Transverse colon (tissue), 4 donors: ENCODE results near the gene ZFAND2B.

ENCODE experiments used
- POLR2AphosphoS5 ChIP-seq, 3 donors: sonication (generic); formaldehyde crosslinking; IDR thresholded peaks; one replicate each; pipeline ENCODE4 v1.6.1; 2016; ENCODE audit warnings: antibody characterized with exemption in 3 of 3
- TF ChIP-seq, protein P1 (sequence below), 5 experiments: fragments of 200-600 bp in 3 of 5; fragments of 450-650 bp in 2 of 5; sonication (generic) in 3 of 5; IDR thresholded peaks; 1 replicate in 2 of 5; 2 replicates in 3 of 5; pipeline ENCODE4 v1.5.1; 2016 to 2017; ENCODE audit warnings: antibody characterized with exemption in 5 of 5, inconsistent platforms in 3 of 5, mild to moderate bottlenecking in 2 of 5, moderate library complexity in 1 of 5

DNA sequence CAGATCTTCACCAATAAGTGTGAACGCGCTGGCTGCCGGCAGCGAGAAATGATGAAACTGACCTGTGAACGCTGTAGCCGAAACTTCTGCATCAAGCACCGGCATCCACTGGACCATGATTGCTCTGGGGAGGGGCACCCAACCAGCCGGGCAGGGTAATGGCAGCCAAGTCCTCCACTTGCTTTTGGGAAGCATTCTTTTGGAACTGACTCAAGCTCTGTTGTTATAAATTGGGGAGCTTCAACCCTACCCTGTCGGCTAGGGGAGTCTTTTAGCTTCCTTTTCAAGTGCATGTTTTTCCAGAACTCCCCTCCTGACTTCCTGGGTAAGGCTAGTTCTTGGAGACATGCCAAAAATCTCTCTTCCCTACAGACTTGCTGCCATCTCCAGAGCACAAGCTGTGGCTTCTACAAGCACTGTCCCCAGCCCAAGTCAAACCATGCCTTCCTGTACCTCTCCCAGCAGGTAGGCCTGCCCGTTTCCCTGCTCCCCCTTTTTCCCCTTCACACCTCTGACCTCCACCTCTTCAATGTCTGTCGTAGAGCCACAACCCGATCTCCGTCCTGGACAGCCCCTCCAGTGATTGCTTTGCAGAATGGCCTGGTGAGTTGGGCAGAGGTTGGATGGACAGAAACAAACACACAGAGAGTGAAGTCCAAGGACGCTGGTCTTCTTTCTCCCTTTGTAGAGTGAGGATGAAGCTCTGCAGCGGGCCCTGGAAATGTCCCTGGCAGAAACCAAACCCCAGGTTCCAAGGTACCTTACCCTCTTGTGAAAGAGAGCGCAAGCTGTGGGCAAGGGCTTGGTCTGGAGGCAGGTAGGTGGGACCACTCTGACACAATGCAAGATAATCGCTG is 1.5 kb downstream of the ZFAND2B start:
- TF ChIP-seq POLR2AphosphoS5 (IDR thresholded peaks at IDR 0.05), result no peak
- TF ChIP-seq, protein P1, sequence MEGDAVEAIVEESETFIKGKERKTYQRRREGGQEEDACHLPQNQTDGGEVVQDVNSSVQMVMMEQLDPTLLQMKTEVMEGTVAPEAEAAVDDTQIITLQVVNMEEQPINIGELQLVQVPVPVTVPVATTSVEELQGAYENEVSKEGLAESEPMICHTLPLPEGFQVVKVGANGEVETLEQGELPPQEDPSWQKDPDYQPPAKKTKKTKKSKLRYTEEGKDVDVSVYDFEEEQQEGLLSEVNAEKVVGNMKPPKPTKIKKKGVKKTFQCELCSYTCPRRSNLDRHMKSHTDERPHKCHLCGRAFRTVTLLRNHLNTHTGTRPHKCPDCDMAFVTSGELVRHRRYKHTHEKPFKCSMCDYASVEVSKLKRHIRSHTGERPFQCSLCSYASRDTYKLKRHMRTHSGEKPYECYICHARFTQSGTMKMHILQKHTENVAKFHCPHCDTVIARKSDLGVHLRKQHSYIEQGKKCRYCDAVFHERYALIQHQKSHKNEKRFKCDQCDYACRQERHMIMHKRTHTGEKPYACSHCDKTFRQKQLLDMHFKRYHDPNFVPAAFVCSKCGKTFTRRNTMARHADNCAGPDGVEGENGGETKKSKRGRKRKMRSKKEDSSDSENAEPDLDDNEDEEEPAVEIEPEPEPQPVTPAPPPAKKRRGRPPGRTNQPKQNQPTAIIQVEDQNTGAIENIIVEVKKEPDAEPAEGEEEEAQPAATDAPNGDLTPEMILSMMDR (IDR thresholded peaks at IDR 0.05), result no peak
